ENCODE data around the gene NCAPG.
"Not testable (repeated sequence)": the region's sequence is repeated elsewhere in the genome, so short reads cannot be mapped to it uniquely, and the experiment has no call there.

NCAPG gene

GRCh38 chr4:17805580-17806155, 5.1 kb upstream of the NCAPG start:
- no peak for DNase-seq

- DNase-seq: no peak
Measured at GRCh38 chr4:17807446-17807845, 3.3 kb upstream of the NCAPG start.

GRCh38 chr4:17809667-17810066, 1.1 kb upstream of the NCAPG start:
- no peak for DNase-seq

- no peak for DNase-seq
Measured at GRCh38 chr4:17811078-17811603, 362 bp downstream of the NCAPG start.

GRCh38 chr4:17812125-17812524, 1.3 kb downstream of the NCAPG start:
- DNase-seq: no peak

- DNase-seq: no peak
Measured at GRCh38 chr4:17812801-17813200, 2.0 kb downstream of the NCAPG start.

- no peak for DNase-seq
Measured at GRCh38 chr4:17814140-17814539, 3.4 kb downstream of the NCAPG start.

GRCh38 chr4:17816142-17816541, 5.4 kb downstream of the NCAPG start:
- no peak for DNase-seq

- DNase-seq: no peak
Measured at GRCh38 chr4:17817027-17817426, 6.2 kb downstream of the NCAPG start.

- no peak for DNase-seq
Measured at GRCh38 chr4:17823871-17824669, 13.3 kb downstream of the NCAPG start.

GRCh38 chr4:17846266-17846665, 35.5 kb downstream of the NCAPG start:
- DNase-seq: no peak

- not testable (repeated sequence) for DNase-seq
Measured at GRCh38 chr4:17850295-17850694, 39.5 kb downstream of the NCAPG start.

- no peak for DNase-seq
Measured at GRCh38 chr4:17851959-17852358, 41.2 kb downstream of the NCAPG start.

- DNase-seq: no peak
Measured at GRCh38 chr4:17854036-17854435, 43.3 kb downstream of the NCAPG start.

GRCh38 chr4:17859793-17860406, 49.1 kb downstream of the NCAPG start:
- DNase-seq: no peak

- not testable (repeated sequence) for DNase-seq
Measured at GRCh38 chr4:17861906-17862305, 51.1 kb downstream of the NCAPG start.

- DNase-seq: no peak
Measured at GRCh38 chr4:17865866-17866363, 55.1 kb downstream of the NCAPG start.

GRCh38 chr4:17866810-17867209, 56.0 kb downstream of the NCAPG start:
- DNase-seq: no peak

GRCh38 chr4:17867276-17867675, 56.5 kb downstream of the NCAPG start:
- no peak for DNase-seq

- no peak for DNase-seq
Measured at GRCh38 chr4:17869327-17869726, 58.5 kb downstream of the NCAPG start.

- no peak for DNase-seq
Measured at GRCh38 chr4:17875402-17876070, 64.8 kb downstream of the NCAPG start.

GRCh38 chr4:17876943-17877342, 66.2 kb downstream of the NCAPG start:
- DNase-seq: no peak

GRCh38 chr4:17877661-17878060, 66.9 kb downstream of the NCAPG start:
- no peak for DNase-seq
